ENCODE measurements around the gene RAPSN.
A peak's percentile ranks its signal among the peaks of the same experiment; 100 is the strongest.

Gene RAPSN

DNA sequence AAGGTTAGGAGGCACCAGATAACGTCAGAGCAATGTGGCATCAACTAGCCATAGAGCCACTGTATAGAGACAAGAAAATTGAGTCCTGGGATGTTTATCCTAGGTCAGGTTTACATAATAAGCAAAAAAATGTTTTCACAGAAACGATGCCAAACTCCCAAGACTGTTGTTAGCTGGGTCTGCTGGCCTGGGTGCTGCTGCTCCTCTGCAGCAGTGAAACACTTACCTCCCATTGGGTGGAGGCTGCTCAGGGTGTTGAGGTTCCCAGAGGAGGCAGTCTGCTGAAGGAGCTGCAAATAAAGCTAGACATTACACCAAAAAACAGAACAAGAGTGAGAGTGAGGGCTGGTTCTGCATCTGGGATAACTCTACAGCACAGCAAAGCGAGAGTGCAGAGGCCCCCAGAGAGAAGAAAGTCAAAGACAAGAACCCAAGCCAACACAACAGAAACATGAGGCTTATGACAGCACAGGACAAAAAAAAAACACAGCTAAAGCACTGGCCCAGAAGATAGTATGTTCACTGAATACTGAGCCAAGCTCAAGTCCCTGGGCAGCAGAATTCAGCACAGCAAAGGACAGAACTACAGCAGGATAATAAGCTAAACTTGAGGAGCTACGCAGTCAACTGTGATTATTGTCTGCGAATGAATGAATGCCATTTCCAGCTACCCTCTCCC, 29.9 kb upstream of the RAPSN start:
- Histone ChIP-seq H3K4ac (ENCODE audit: low read depth, low read length) (no peak overlapping the region), H2BK12ac (ENCODE audit: low read length) (no peak overlapping the region), H3K9me3 (ENCODE audit: insufficient read depth, low read depth, low read length) (no peaks in the 10 kb centered on the region), H4K12ac (ENCODE audit: low read depth, low read length) (no peak overlapping the region), H3K79me1 (ENCODE audit: low read length) (no peaks in the 10 kb centered on the region), H4K91ac (ENCODE audit: low read depth, low read length) (no peak overlapping the region), H2BK5ac (ENCODE audit: low read depth, low read length, poor library complexity) (no peak overlapping the region), H3K36me3 (ENCODE audit: control insufficient read depth in 1 of 2, insufficient read depth in 2 of 2, low read length in 2 of 2) (peaks cover 48 to 74% of the 10 kb centered on the region in 2 experiments), H2AFZ (ENCODE audit: insufficient read depth, low read length, poor library complexity) (no peak overlapping the region), H2BK120ac (ENCODE audit: insufficient read depth, low read length, poor library complexity) (no peak overlapping the region), H3K9ac (ENCODE audit: low read length) (no peak overlapping the region), H3K79me2 (ENCODE audit: control insufficient read depth, insufficient read depth, low read length, poor library complexity) (no peaks in the 10 kb centered on the region), H3K4me1 (ENCODE audit: control insufficient read depth in 1 of 2, insufficient read depth in 2 of 2, low read length in 2 of 2) (no peaks in the 10 kb centered on the region), H3K27ac (ENCODE audit: low read depth, low read length) (no peak overlapping the region), H3K27me3 (ENCODE audit: insufficient read depth, low read length) (no peaks in the 10 kb centered on the region), H3K18ac (ENCODE audit: low read length) (no peak overlapping the region), H2AK5ac (ENCODE audit: low read length) (no peak overlapping the region), H3K14ac (ENCODE audit: low read length) (no peak overlapping the region), H3K4me3 (ENCODE audit: low read depth, low read length) (no peak overlapping the region), H3K23ac (ENCODE audit: low read length) (no peak overlapping the region), H3K4me2 (ENCODE audit: low read length) (no peak overlapping the region), H4K8ac (ENCODE audit: low read depth, low read length) (no peak overlapping the region)
- DNase-seq: no peak
- no CpG with 5 or more reads among the region's 5 CpGs for WGBS (ENCODE audit: extremely low coverage, insufficient coverage, insufficient read length)

DNA sequence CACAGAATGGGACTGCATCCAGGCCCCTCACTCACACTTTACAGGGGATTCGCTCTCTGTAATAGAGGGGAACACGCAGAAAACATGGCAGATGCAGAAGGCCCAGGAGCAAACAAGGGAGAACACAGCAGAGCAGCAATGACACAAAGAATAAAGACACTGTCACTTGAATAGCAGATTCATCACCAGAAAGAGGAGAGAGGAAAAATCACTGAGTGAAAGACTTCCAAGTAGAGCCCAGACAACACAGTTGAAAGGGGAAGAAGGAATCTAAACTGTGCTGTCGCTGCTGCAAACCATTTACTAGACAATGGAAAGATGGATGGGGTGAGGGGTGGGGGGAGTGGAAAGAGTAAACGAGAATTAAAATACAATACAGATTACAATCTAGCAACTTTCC, 28.8 kb upstream of the RAPSN start:
- no peak overlapping the region for H2BK12ac ChIP-seq (ENCODE audit: low read length)
- no peaks in the 10 kb centered on the region for H3K79me2 ChIP-seq (ENCODE audit: control insufficient read depth, insufficient read depth, low read length, poor library complexity)
- H3K36me3 ChIP-seq (ENCODE audit: control insufficient read depth in 1 of 2, insufficient read depth in 2 of 2, low read length in 2 of 2): peaks cover 45 to 74% of the 10 kb centered on the region in 2 experiments
- no peak overlapping the region for H3K27ac ChIP-seq (ENCODE audit: low read depth, low read length)
- no CpG with 5 or more reads among the region's 4 CpGs for WGBS (ENCODE audit: extremely low coverage, insufficient coverage, insufficient read length)
- no peak overlapping the region for H2BK120ac ChIP-seq (ENCODE audit: insufficient read depth, low read length, poor library complexity)
- no peaks in the 10 kb centered on the region for H3K9me3 ChIP-seq (ENCODE audit: insufficient read depth, low read depth, low read length)
- H3K23ac ChIP-seq (ENCODE audit: low read length): no peak overlapping the region
- no peak overlapping the region for H2BK5ac ChIP-seq (ENCODE audit: low read depth, low read length, poor library complexity)
- no peak overlapping the region for H3K4me3 ChIP-seq (ENCODE audit: low read depth, low read length)
- no peaks in the 10 kb centered on the region for H3K79me1 ChIP-seq (ENCODE audit: low read length)
- H3K4me1 ChIP-seq (ENCODE audit: control insufficient read depth in 1 of 2, insufficient read depth in 2 of 2, low read length in 2 of 2): no peaks in the 10 kb centered on the region
- H4K91ac ChIP-seq (ENCODE audit: low read depth, low read length): no peak overlapping the region
- H3K18ac ChIP-seq (ENCODE audit: low read length): no peak overlapping the region
- no peak overlapping the region for H4K12ac ChIP-seq (ENCODE audit: low read depth, low read length)
- H3K4me2 ChIP-seq (ENCODE audit: low read length): no peak overlapping the region
- no peak overlapping the region for H4K8ac ChIP-seq (ENCODE audit: low read depth, low read length)
- H2AFZ ChIP-seq (ENCODE audit: insufficient read depth, low read length, poor library complexity): no peak overlapping the region
- DNase-seq: no peak
- H3K9ac ChIP-seq (ENCODE audit: low read length): no peak overlapping the region
- no peak overlapping the region for H3K14ac ChIP-seq (ENCODE audit: low read length)
- H3K27me3 ChIP-seq (ENCODE audit: insufficient read depth, low read length): no peaks in the 10 kb centered on the region
- no peak overlapping the region for H2AK5ac ChIP-seq (ENCODE audit: low read length)
- no peak overlapping the region for H3K4ac ChIP-seq (ENCODE audit: low read depth, low read length)

DNA sequence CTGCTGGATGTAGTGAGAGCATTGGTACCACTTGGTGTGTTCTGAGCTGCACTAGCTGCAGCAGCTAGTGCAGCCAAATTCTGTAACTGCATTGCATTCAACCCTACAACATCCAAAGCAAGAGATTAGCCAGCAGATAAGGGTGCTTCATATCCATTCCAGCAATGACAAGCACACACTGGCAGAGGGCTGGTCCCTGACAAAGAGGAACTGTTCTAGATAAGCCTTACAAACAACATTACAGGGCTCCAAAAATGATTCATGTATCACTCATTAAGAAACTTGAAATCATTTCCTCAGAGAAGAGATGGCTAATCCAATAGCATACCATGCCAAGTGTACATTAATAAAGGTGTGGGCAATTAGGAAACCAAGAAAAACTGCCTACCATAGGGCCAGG, 28.4 kb upstream of the RAPSN start:
- Histone ChIP-seq H3K27ac (ENCODE audit: low read depth, low read length) (no peak overlapping the region), H4K8ac (ENCODE audit: low read depth, low read length) (no peak overlapping the region), H2BK5ac (ENCODE audit: low read depth, low read length, poor library complexity) (no peak overlapping the region), H3K79me1 (ENCODE audit: low read length) (no peaks in the 10 kb centered on the region), H3K23ac (ENCODE audit: low read length) (no peak overlapping the region), H3K79me2 (ENCODE audit: control insufficient read depth, insufficient read depth, low read length, poor library complexity) (no peaks in the 10 kb centered on the region), H3K9ac (ENCODE audit: low read length) (no peak overlapping the region), H2BK12ac (ENCODE audit: low read length) (no peak overlapping the region), H3K36me3 (ENCODE audit: control insufficient read depth in 1 of 2, insufficient read depth in 2 of 2, low read length in 2 of 2) (peaks cover 45 to 75% of the 10 kb centered on the region in 2 experiments), H4K12ac (ENCODE audit: low read depth, low read length) (no peak overlapping the region), H3K9me3 (ENCODE audit: insufficient read depth, low read depth, low read length) (no peaks in the 10 kb centered on the region), H2AK5ac (ENCODE audit: low read length) (no peak overlapping the region), H3K4me2 (ENCODE audit: low read length) (no peak overlapping the region), H4K91ac (ENCODE audit: low read depth, low read length) (no peak overlapping the region), H3K4me3 (ENCODE audit: low read depth, low read length) (no peak overlapping the region), H2AFZ (ENCODE audit: insufficient read depth, low read length, poor library complexity) (no peak overlapping the region), H3K27me3 (ENCODE audit: insufficient read depth, low read length) (no peaks in the 10 kb centered on the region), H3K18ac (ENCODE audit: low read length) (no peak overlapping the region), H3K14ac (ENCODE audit: low read length) (no peak overlapping the region), H3K4ac (ENCODE audit: low read depth, low read length) (no peak overlapping the region), H2BK120ac (ENCODE audit: insufficient read depth, low read length, poor library complexity) (no peak overlapping the region), H3K4me1 (ENCODE audit: control insufficient read depth in 1 of 2, insufficient read depth in 2 of 2, low read length in 2 of 2) (no peaks in the 10 kb centered on the region)
- no peak for DNase-seq

DNA sequence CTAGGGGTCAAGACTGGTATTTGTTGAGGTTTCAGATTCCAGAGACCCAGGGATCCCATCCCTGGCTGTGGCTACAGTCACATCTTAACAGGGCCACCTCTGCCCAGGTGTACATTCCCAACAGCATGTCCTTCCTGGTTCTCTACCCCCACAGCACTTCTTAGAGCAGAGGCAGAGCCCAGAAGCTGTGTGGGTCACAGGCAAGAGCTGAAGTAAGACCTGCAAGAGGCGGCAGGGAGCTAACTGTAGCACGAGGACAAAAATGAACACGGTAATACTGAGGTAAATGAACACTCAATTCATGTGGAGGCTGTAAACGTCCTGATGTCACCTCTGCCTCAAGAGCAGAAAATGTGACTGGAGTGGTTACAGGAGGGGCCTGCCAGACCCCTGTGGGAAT, 21.7 kb upstream of the RAPSN start:
- Histone ChIP-seq H3K27me3 (ENCODE audit: insufficient read depth, low read length) (no peaks in the 10 kb centered on the region), H3K4ac (ENCODE audit: low read depth, low read length) (no peak overlapping the region), H3K79me1 (ENCODE audit: low read length) (no peaks in the 10 kb centered on the region), H4K91ac (ENCODE audit: low read depth, low read length) (no peak overlapping the region), H3K4me3 (ENCODE audit: low read depth, low read length) (no peak overlapping the region), H2BK120ac (ENCODE audit: insufficient read depth, low read length, poor library complexity) (no peak overlapping the region), H3K4me1 (ENCODE audit: control insufficient read depth in 1 of 2, insufficient read depth in 2 of 2, low read length in 2 of 2) (no peaks in the 10 kb centered on the region), H2BK5ac (ENCODE audit: low read depth, low read length, poor library complexity) (no peak overlapping the region), H2AK5ac (ENCODE audit: low read length) (no peak overlapping the region), H3K14ac (ENCODE audit: low read length) (no peak overlapping the region), H3K27ac (ENCODE audit: low read depth, low read length) (no peak overlapping the region), H3K4me2 (ENCODE audit: low read length) (no peak overlapping the region), H2BK12ac (ENCODE audit: low read length) (no peak overlapping the region), H3K36me3 (ENCODE audit: control insufficient read depth in 1 of 2, insufficient read depth in 2 of 2, low read length in 2 of 2) (peaks cover 47 to 68% of the 10 kb centered on the region in 2 experiments), H4K12ac (ENCODE audit: low read depth, low read length) (no peak overlapping the region), H3K9me3 (ENCODE audit: insufficient read depth, low read depth, low read length) (peaks cover 3% of the 10 kb centered on the region), H3K79me2 (ENCODE audit: control insufficient read depth, insufficient read depth, low read length, poor library complexity) (no peaks in the 10 kb centered on the region), H3K18ac (ENCODE audit: low read length) (no peak overlapping the region), H2AFZ (ENCODE audit: insufficient read depth, low read length, poor library complexity) (no peak overlapping the region), H3K9ac (ENCODE audit: low read length) (peak overlapping the region; percentile 50), H3K23ac (ENCODE audit: low read length) (no peak overlapping the region), H4K8ac (ENCODE audit: low read depth, low read length) (no peak overlapping the region)
- WGBS (ENCODE audit: extremely low coverage, insufficient coverage, insufficient read length): no CpG with 5 or more reads among the region's 4 CpGs
- DNase-seq: no peak

All from trophoblast cell (in vitro differentiated cells and primary cell).